Fibroblast of skin of left biceps (primary cell): ENCODE data around the gene GABBR1.
A peak's percentile ranks its signal among the peaks of the same experiment; 100 is the strongest.

Source experiments
- DNase-seq, 2 experiments: peaks; one replicate each; pipeline ENCODE4 v3.0.0-alpha.2; 2013; ENCODE audit warnings: low read depth in 2 of 2

The GABBR1 gene

GRCh38 chr6:29566856-29567255 lies 66.1 kb downstream of the GABBR1 start:
- DNase-seq, result no peak

DNA sequence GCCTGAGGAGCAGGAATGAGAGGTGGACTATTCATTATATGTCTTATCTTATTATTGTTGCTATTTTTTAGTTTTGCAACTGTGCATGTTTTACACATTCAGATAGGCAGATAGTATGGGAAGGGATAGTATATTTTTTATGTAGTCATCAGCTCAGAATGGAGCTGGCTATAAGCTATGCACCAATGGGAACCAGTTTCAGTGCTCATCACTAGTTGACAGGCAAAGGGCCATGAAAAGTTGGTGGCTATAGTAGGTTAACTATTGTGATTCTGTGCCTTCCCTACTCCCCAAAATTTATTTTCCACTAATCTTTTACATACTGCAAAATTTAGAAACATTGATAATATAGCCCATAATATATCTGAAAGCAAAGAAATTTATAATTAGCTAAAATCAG lies 68.1 kb downstream of the GABBR1 start:
- DNase-seq, result no peak

DNA sequence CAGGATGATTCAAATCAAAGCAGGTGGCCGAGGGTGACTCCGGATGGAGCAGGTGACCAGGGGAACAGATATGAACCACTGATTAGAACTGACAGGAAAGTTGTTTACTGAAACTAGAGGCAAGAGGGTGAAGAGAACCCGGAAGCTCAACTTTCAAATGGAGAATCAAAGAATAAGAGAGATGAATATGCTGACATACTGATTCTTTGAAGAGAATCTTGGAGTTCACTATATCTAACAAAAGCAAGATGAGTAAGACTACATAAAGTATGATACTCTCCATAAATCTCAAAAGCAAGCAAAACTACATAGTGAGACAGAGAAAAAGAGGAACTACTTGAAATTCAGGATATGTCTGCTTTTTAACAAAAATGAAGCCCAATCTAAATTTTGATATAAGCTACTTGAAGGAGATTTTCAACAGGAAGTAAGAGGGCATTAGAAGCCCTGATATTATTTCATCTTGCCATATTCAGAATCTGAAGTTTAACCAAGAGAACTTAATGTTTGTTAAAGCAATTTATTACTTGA lies 69.5 kb downstream of the GABBR1 start:
- no peak for DNase-seq

DNA sequence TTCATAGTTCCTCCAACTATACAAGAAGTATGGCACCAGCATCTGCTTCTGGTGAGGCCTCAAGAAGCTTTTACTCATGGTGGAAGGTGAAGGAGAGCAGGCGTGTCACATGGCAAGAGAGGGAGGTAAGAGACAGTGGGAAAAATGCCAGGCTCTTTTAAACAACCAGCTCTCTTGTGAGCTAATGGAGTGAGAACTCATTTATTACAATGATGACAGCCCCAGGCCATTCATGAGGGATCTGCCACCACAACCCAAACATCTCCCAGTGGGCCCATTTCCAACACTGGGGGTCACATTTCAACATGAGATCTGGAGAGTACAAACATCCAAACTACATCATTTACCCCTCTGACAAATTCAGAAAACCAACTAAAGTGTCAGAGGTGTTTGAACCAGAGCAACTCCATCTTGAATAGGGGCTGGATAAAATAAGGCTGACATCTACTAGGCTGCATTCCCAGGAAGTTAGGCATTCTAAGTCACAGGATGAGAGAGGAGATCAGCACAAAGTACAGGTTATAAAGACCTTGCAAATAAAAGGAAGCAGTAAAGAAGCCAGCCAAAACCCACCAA lies 71.3 kb downstream of the GABBR1 start:
- DNase-seq, result no peak

- no peak for DNase-seq
Measured at GRCh38 chr6:29561091-29561490, 71.9 kb downstream of the GABBR1 start.

DNA sequence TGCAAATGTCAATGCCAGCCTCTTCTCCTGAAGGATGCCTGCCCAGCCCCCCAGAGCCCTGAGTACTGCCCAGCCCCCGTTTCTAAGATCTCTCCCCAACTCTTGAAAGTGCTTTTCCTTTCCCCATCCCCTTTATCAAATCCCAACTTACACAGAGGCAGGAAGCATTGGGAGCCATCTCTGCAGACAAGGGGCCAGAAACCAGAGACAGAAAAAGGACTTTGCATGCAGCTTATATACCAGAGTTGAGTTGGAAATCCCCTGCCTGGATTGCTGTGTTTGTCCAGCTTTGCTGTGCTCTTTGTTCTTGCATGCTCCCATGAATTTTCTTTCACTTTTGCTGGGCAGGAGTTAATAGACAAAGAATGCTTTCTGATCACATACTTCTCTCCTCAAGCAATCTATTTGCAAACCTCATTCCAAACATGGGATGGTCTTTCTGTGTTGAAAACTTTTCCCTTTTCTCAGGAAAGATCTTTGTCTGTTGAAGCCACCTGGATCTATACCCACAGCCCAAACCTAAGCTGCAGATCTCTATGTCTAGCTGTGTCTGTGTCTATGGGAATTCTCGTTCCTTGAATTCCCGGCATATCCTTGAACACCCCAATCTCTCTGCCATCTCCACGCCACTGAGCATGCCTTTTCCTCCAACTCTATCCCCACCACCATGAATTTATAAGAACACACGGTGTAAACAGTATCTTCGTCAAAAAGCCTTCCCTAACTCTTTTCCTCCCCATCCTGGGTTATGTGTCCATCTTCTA lies 73.3 kb downstream of the GABBR1 start, which contains the start of gene UBD:
Gene UBD, minus strand, starts transcription at position 209 of the 764 bp plus-strand sequence. Its CDS starts 31 bp downstream, at position 178.
- no peak for DNase-seq

DNA sequence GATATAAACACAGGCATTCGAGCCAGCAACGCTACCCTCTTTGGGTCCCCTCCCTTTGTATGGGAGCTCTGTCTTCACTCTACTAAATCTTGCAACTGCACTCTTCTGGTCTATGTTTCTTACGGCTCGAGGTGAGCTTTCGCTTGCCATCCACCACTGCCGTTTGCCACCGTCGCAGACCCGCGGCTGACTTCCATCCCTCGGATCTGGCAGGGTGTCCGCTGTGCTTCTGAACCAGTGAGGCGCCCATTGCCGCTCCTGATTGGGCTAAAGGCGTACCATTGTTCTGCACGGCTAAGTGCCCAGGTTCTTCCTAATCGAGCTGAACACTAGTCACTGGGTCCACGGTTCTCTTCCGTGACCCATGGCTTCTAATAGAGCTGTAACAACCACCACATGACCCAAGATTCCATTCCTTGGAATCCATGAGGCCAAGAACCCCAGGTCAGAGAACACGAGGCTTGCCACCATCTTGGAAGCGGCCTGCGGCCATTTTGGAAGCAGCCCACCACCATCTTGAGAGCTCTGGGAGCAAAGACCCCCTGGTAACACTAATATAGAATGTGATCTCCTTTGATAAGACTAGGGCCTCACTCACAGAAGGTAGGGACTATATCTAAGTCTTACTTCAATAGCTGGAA lies 74.4 kb downstream of the GABBR1 start:
- no peak for DNase-seq

DNA sequence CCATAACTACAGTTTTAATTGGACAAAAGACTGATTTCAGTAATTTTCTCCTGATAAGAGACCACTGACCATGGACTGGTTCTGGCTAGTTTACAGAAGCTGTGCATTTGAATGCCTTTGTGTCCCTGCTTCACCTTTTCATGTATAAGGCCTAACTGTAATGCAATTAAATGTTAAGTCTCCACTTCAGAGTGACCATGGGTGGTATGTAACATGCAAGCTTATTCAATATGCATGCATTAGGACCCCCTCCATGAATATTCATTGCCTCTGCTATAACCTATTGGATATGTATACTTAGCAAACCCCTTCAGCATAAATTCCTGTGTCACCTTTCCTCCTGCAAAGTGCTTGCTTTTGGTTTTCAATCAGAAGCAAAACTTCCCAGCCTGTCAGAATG lies 75.7 kb downstream of the GABBR1 start:
- DNase-seq, result no peak

DNA sequence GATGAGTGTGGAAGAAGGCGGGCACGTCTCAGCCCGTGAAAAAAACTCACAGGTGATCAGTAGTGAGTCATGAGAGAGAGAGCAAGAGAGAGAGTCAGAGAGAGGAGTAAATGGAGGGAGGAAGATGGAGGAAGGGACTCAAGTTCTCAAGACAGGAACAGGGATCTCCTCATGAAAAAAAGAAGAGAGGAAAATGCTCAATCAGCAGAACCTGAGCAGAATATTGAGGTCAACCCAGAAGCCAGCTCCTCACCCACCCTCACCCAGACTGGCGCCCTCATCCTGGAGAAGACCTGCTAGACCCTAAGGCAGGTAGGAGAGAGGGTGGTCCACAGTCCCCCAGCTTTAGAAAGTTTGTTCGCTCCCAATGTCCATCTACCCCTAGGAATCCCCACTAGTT lies 78.2 kb downstream of the GABBR1 start:
- DNase-seq, result no peak

DNA sequence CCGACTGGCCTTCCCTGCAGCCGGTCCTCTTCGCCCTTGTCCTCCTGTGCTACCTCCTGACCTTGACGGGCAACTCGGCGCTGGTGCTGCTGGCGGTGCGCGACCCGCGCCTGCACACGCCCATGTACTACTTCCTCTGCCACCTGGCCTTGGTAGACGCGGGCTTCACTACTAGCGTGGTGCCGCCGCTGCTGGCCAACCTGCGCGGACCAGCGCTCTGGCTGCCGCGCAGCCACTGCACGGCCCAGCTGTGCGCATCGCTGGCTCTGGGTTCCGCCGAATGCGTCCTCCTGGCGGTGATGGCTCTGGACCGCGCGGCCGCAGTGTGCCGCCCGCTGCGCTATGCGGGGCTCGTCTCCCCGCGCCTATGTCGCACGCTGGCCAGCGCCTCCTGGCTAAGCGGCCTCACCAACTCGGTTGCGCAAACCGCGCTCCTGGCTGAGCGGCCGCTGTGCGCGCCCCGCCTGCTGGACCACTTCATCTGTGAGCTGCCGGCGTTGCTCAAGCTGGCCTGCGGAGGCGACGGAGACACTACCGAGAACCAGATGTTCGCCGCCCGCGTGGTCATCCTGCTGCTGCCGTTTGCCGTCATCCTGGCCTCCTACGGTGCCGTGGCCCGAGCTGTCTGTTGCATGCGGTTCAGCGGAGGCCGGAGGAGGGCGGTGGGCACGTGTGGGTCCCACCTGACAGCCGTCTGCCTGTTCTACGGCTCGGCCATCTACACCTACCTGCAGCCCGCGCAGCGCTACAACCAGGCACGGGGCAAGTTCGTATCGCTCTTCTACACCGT lies 79.5 kb downstream of the GABBR1 start:
- no peak for DNase-seq

DNA sequence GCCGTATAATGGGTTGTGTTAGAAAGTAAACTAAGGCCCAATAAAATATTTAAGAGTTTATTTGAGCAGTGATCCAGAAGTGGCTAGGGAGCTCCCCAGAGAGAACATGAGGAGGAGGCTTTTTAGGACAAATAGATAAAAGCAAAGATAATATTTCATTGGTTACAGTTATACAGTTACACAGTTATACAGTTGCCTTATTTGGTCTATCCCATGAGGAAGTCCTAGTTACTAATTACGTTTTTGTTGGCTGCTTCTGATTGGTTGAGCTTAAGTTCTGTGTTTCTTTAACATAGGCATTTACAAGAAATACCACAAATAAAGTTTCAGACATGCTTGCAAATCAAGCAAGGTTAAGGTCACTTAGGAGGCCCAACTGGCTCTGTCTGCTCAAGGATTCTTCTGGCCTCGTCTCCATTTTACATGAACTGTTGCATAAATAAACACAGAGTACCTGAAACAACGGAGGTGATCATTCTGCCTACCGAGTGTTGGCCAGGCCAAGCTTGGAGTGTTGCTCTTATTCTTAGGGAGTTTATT lies 80.4 kb downstream of the GABBR1 start:
- peak; percentile 2 to 6 for DNase-seq

GRCh38 chr6:29547573-29547972 lies 85.4 kb downstream of the GABBR1 start:
- DNase-seq, result no peak

DNA sequence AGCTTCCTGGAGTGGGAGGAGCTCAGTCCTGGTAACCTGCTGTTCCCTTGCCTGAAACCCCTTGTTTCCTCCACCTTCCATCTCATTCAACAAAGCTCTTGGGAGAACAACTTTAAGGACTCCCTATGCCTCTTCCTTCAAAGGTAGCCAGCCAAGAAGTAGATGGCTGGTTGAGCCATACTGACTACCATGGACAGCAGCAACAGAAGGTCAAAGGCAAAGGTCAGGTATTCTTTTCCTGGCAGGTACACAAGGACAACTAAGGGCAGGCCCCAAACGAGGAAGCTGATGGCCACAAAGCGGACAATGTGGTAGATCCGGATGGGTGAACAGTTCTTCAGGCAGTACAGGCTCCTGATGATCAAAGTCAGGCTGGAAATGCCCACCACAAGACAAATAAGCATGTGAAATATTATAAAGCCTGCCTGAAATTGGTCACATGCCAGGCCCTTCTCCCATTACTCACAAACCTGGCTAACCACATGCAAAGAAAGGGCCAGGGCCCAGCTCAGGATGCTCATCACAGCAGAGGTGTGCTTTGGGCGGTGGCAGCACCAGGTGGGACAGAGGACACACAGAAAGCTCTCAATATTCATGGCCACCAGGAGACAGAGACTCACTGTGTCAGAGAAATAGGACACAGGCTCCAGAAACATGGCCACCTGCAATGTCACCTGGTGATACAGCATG lies 95.1 kb downstream of the GABBR1 start:
- DNase-seq, result no peak

DNA sequence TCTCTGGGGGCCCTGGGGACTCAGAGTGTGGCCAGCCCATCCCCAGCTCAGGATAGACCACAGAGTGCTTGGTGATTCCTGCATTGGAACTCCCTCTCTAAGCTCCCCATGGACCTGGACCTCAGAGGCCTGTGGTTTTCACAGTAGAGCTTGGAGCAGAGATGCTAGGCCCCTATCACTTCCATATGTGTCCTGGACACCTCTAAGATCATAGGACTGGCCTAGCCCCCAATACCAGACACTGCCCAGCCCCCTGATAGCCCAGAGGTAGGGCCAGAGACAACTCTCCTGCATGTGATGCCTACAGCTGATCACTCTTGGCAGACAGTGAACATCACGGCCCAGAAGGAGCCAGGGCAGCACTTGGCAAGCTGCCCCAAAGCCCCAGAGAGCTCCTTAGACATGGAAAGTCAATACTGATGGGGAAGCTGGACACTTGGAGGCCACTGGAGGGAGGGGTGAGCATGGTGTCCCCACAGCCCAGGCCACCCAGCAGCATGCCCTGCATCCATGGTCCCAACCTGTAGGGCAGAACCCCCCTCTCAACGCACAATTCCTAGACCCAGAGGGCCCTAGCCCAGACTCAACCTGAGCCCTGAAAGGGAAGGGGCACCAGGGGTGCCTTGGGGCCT lies 100.5 kb downstream of the GABBR1 start:
- DNase-seq, result no peak

- DNase-seq, result no peak
Measured at GRCh38 chr6:29531668-29532067, 101.3 kb downstream of the GABBR1 start.

DNA sequence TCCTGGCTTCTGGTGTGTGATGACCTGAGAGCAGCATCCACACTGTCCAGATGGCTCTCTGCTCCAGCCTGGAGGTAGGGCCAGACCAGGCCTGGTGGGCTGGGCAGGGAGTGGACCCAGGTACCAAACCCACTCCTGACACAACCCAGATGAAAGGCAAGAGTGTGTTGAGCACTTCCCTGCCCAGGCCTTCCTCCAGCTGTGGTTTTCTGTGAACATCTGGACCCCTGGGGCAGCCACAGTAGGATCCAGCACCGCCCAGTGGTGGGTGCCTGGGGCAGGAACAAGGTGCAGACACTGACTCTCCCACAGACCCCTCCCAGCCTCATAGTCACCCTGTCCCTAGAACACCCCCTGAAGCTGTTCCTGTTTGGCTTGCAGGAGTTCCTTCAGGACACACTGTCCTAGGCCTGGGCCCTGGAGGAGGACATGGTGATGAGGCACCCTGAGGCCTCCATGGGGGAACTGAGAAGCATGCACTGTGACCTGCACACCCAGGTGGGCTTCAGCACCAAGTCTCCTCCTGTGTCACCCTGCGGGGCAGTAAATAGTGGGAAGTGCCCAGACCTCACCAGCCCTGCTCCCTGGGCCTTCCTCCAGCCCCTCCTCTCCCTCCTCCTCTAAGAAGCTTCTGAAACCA lies 102.2 kb downstream of the GABBR1 start:
- no peak for DNase-seq

GRCh38 chr6:29529956-29530355 lies 103.0 kb downstream of the GABBR1 start:
- no peak for DNase-seq

- no peak for DNase-seq
Measured at GRCh38 chr6:29528988-29529560, 103.9 kb downstream of the GABBR1 start.

DNA sequence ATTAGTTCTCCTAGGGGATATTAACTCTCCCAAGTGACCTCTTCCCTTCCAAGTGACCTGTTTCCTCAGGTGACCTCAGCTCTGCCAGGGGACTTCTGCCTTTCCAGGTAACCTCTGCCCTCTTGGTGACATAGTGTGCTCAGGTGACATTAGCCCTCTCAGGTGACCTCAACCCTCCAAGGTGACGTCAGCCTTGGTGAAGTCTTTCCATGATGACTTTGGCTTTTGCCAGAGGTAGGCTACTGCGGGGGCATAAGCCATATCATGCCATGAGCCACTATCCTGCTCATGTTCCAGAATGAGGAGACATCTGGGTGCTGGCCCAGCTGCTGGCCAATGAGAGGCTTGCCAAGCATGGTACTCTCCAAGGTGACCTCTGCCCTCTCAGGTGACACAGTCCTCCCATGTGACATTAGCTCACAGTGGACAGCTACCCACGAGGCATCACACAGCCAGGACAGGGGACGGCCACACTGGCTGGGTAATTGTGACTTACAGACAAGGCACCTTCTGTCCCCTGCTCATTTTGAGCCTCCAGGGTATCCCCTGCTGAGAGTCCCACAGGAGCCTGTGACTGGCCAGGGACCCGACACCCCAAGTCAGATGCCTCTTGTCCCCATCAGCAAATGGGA lies 104.6 kb downstream of the GABBR1 start:
- DNase-seq, result no peak
